Epithelial cell of proximal tubule (primary cell): Measurements from ENCODE around the gene SMTNL2. TPM values are rescaled to one million over a fixed set of nuclear protein-coding genes. Genes with fewer than 3 reads are reported as not detected.
"Not testable (repeated sequence)": the region's sequence is repeated elsewhere in the genome, so short reads cannot be mapped to it uniquely, and the experiment has no call there.

Experiments used
- DNase-seq: peaks from one replicate; pipeline ENCODE4 v3.0.0-alpha.2; 2011; ENCODE audit warnings: low read depth
- H3K4me3 ChIP-seq: 2 replicates; pipeline ENCODE4 v1.5.1; 2011; ENCODE audit warnings: low read depth, mild to moderate bottlenecking, low read length
- total RNA-seq: library from RNA; depleted of rRNA; stranded (reverse); fragments of >200 nt; gene quantifications from 2 replicates; pipeline ENCODE4 v1.2.3, GENCODE V29; 2015
- TF ChIP-seq, protein P1 (sequence below): conservative IDR thresholded peaks from 2 replicates; pipeline ENCODE4 v1.5.1; 2012; ENCODE audit warnings: low read depth, mild to moderate bottlenecking, low read length

Gene SMTNL2
- total RNA-seq, 1 donor from 2014 or later, result 1.3 TPM

DNA sequence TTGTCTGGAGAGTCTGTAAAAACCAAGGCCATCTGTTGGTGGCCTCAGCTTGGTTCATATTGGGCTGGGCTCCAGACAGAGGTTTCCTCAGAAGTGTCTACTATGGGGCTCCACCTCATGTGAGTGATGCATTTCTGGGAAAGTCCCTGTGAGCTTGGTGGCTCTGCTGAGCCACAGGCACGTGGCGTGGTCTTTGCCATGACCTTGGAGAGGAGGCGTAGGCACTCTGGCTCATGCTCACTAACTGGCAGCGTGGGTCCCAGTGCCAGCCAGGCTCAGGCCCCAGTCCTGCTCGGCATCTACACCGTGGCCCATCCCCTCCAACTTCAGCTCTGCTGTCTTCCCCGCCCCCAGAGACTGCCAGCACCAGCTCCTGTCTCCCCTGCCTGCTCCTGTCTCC, 10.7 kb upstream of the SMTNL2 start:
- no peak for DNase-seq
- TF ChIP-seq, protein P1, sequence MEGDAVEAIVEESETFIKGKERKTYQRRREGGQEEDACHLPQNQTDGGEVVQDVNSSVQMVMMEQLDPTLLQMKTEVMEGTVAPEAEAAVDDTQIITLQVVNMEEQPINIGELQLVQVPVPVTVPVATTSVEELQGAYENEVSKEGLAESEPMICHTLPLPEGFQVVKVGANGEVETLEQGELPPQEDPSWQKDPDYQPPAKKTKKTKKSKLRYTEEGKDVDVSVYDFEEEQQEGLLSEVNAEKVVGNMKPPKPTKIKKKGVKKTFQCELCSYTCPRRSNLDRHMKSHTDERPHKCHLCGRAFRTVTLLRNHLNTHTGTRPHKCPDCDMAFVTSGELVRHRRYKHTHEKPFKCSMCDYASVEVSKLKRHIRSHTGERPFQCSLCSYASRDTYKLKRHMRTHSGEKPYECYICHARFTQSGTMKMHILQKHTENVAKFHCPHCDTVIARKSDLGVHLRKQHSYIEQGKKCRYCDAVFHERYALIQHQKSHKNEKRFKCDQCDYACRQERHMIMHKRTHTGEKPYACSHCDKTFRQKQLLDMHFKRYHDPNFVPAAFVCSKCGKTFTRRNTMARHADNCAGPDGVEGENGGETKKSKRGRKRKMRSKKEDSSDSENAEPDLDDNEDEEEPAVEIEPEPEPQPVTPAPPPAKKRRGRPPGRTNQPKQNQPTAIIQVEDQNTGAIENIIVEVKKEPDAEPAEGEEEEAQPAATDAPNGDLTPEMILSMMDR, result no peak
- H3K4me3 ChIP-seq, result no peak overlapping the region

GRCh38 chr17:4574448-4575045, 9.8 kb upstream of the SMTNL2 start:
- DNase-seq, result no peak
- TF ChIP-seq, protein P1, result no peak
- H3K4me3 ChIP-seq, result no peak overlapping the region

- no peak overlapping the region for H3K4me3 ChIP-seq
- no peak for DNase-seq
- TF ChIP-seq, protein P1, result no peak
Observed at GRCh38 chr17:4576161-4576558, 8.2 kb upstream of the SMTNL2 start.

GRCh38 chr17:4576729-4577322, 7.5 kb upstream of the SMTNL2 start:
- TF ChIP-seq, protein P1, result no peak
- no peak overlapping the region for H3K4me3 ChIP-seq
- no peak for DNase-seq

GRCh38 chr17:4577386-4577993, 6.8 kb upstream of the SMTNL2 start:
- TF ChIP-seq, protein P1, result no peak
- H3K4me3 ChIP-seq, result no peak overlapping the region
- DNase-seq, result no peak

DNA sequence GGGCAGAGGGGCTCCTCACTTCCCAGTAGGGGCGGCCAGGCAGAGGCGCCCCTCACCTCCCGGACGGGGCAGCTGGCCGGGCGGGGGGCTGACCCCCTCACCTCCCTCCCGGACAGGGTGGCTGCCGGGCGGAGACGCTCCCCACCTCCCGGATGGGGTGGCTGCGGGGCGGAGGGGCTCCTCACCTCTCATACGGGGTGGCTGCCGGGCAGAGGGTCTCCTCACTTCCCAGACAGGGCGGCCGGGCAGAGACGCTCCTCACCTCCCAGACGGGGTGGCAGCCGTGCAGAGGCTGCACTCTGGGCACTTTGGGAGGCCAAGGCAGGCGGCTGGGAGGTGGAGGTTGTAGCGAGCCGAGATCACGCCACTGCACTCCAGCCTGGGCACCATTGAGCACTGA, 6.0 kb upstream of the SMTNL2 start:
- not testable (repeated sequence) for H3K4me3 ChIP-seq, DNase-seq

- TF ChIP-seq, protein P1, result no peak
- no peak for DNase-seq
- H3K4me3 ChIP-seq, result no peak overlapping the region
Observed at GRCh38 chr17:4579678-4580077, 4.7 kb upstream of the SMTNL2 start.
